Measurements from ENCODE around the gene NEU3.

NEU3 gene

GRCh38 chr11:74992852-74993251 lies 4.1 kb downstream of the NEU3 start:
- no peak for TF ChIP-seq CTCF (conservative IDR thresholded peaks at IDR 0.05; ENCODE audit: control insufficient read depth, insufficient read depth, low read depth, low read length)
- DNase-seq (ENCODE audit: low read depth) = no peak
- H3K4me3 ChIP-seq (ENCODE audit: control insufficient read depth, low read depth, low read length) = no peak overlapping the region

- no peak overlapping the region for H3K4me3 ChIP-seq (ENCODE audit: control insufficient read depth, low read depth, low read length)
- no peak for DNase-seq (ENCODE audit: low read depth)
- TF ChIP-seq CTCF (conservative IDR thresholded peaks at IDR 0.05; ENCODE audit: control insufficient read depth, insufficient read depth, low read depth, low read length) = no peak
Measured at GRCh38 chr11:75000975-75001354, 12.2 kb downstream of the NEU3 start.

- TF ChIP-seq CTCF (conservative IDR thresholded peaks at IDR 0.05; ENCODE audit: control insufficient read depth, insufficient read depth, low read depth, low read length) = no peak
Measured at GRCh38 chr11:75001686-75002085, 13.0 kb downstream of the NEU3 start.

GRCh38 chr11:75002516-75002915 lies 13.8 kb downstream of the NEU3 start:
- DNase-seq (ENCODE audit: low read depth) = no peak
- TF ChIP-seq CTCF (conservative IDR thresholded peaks at IDR 0.05; ENCODE audit: control insufficient read depth, insufficient read depth, low read depth, low read length) = no peak
- no peak overlapping the region for H3K4me3 ChIP-seq (ENCODE audit: control insufficient read depth, low read depth, low read length)

More at GRCh38 chr11:75001686-75002085, 13.0 kb downstream of the NEU3 start:
- DNase-seq (ENCODE audit: low read depth) = no peak
- H3K4me3 ChIP-seq (ENCODE audit: control insufficient read depth, low read depth, low read length) = no peak overlapping the region

- TF ChIP-seq CTCF (conservative IDR thresholded peaks at IDR 0.05; ENCODE audit: control insufficient read depth, insufficient read depth, low read depth, low read length) = no peak
- no peak for DNase-seq (ENCODE audit: low read depth)
Measured at GRCh38 chr11:75004215-75004614, 15.5 kb downstream of the NEU3 start.

GRCh38 chr11:75011357-75011756 lies 22.6 kb downstream of the NEU3 start:
- H3K4me3 ChIP-seq (ENCODE audit: control insufficient read depth, low read depth, low read length) = no peak overlapping the region
- no peak for DNase-seq (ENCODE audit: low read depth)
- no peak for TF ChIP-seq CTCF (conservative IDR thresholded peaks at IDR 0.05; ENCODE audit: control insufficient read depth, insufficient read depth, low read depth, low read length)

More at GRCh38 chr11:75004215-75004614, 15.5 kb downstream of the NEU3 start:
- H3K4me3 ChIP-seq (ENCODE audit: control insufficient read depth, low read depth, low read length) = no peak overlapping the region

GRCh38 chr11:75011872-75012271 lies 23.1 kb downstream of the NEU3 start:
- no peak for DNase-seq (ENCODE audit: low read depth)
- TF ChIP-seq CTCF (conservative IDR thresholded peaks at IDR 0.05; ENCODE audit: control insufficient read depth, insufficient read depth, low read depth, low read length) = no peak
- no peak overlapping the region for H3K4me3 ChIP-seq (ENCODE audit: control insufficient read depth, low read depth, low read length)

Data from fibroblast of mammary gland (primary cell).